Left cardiac atrium (tissue), 4 donors: ENCODE measurements around the gene ANP32A. TPM values are rescaled to one million over a fixed set of nuclear protein-coding genes. Genes with fewer than 3 reads are reported as not detected.

ENCODE experiments used
- ATAC-seq, 2 donors: fragments of 200-7000 bp; cut with Tn5 transposase; one replicate each; pipeline ENCODE4 v1.9.1; 2020; ENCODE audit warnings: mild to moderate bottlenecking in 2 of 2, moderate library complexity in 2 of 2
- DNase-seq: peaks from one replicate; pipeline ENCODE4 v3.0.0-alpha.2; 2020
- intact Hi-C, 2 donors: fragments of 100-400 bp; cut with DNase I; formaldehyde crosslinking; loops; one replicate each; pipeline versions ENCODE4 v1.14.1 to v1.15.1; 2022 to 2023
- total RNA-seq, 2 donors: library from RNA; stranded (reverse); fragmentation: NEBNext Ultra II Directional; extraction: Animal tissue kit (Norgen Biotek cat#: 25700); gene quantifications; one replicate each; pipeline ENCODE4 v1.2.1, GENCODE V29; 2021
- donor health status: DM: no; HTN: yes; CAD: no.
- donor health status: DM: no; HTN: yes; CAD: no; lungs with severe emphysema.
- donor health status: DM: yes; HTN: yes; CAD: no.
- donor health status: Dilated cardiomyopathy.

ANP32A gene
- total RNA-seq, 2 donors from 2014 or later: 106 to 118 TPM

GRCh38 chr15:68807249-68807648, 13.4 kb downstream of the ANP32A start:
- intact Hi-C loops: no loop called here
- no peak for DNase-seq
- ATAC-seq: no peak

- DNase-seq: no peak
- peak; percentile 55 to 63 for ATAC-seq
- intact Hi-C loops: no loop called here
Observed at GRCh38 chr15:68806220-68807060, 14.3 kb downstream of the ANP32A start.

GRCh38 chr15:68802373-68802772, 18.3 kb downstream of the ANP32A start:
- no peak for DNase-seq
- ATAC-seq: no peak
- intact Hi-C loops: no loop called here

DNA sequence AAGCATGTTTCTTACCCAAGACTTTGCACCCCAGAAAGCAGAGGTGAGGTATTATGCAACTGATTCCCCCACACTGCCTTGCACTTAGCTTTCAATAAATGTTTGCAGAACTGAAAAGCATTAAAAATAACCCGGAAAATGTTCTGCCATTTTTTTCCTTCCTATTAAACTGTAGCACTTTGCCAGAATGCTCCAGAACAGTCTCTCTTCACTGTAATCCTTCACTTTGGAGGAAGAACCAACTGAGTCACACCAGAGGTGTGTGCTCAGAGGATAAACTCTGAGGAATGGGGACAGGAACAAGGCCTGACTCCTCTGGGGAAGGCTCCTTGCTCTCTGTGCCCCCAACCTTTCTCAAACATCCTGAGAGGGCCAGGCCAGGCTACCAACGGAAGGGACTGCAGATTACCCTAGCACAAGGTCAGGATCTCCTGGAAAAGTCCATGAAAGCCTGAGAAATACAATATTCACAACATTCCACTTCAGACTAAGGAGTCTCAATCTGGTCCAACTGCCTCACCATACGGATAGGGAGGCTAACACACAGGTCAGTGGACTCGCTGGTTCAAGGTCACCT, 19.0 kb downstream of the ANP32A start:
- intact Hi-C loops: no loop called here
- DNase-seq: no peak
- no peak for ATAC-seq

- no peak for ATAC-seq
- no peak for DNase-seq
- intact Hi-C loops: no loop called here
Observed at GRCh38 chr15:68800875-68801274, 19.8 kb downstream of the ANP32A start.

DNA sequence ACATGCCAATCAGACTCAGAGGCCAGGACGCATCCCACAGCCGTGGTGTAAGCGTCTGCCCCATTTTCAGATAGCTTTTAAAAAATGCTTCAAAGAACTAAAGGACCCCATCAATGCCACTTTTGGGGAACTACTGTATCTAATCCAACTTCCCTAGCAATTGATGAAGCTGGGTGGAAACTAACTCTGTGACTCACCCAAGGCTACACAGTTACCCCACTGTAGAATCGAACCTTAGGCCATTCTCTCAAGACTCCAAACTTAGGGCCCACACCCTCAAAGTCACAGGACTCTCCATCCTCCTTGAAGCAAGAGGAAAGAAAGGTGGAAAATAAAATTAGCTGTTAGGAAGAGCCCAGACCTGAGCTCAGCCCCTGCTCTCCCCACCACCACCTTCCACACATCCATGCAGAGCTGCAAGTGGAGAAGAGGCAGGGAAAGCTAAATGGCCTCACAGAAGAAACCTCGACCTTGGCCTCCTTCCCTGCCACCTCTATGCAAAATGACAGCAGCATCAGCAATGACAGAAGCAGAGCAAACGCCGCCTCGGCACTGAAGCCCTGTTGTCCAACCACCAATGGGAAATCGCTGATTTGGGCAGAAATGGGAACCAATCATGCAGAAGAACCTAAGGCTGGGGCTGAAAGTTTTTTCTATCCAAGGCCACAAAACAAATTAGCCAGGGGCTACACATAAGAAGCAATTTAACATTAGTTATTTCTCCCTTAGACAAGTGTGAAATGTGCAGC, 22.2 kb downstream of the ANP32A start:
- intact Hi-C loops: no loop called here
- no peak for ATAC-seq
- DNase-seq: no peak

- ATAC-seq: peak; percentile 39 to 42
- intact Hi-C loops: no loop called here
- peak; percentile 49 for DNase-seq
Observed at GRCh38 chr15:68797599-68798345, 22.9 kb downstream of the ANP32A start.

- ATAC-seq: no peak
- intact Hi-C loops: no loop called here
- no peak for DNase-seq
Observed at GRCh38 chr15:68797191-68797590, 23.5 kb downstream of the ANP32A start.

GRCh38 chr15:68796576-68796975, 24.1 kb downstream of the ANP32A start:
- intact Hi-C loops: no loop called here
- ATAC-seq (no peak), DNase-seq (no peak)

GRCh38 chr15:68795298-68795848, 25.3 kb downstream of the ANP32A start:
- intact Hi-C loops: no loop called here
- ATAC-seq (peak; percentile 92 to 93), DNase-seq (peak; percentile 93)

DNA sequence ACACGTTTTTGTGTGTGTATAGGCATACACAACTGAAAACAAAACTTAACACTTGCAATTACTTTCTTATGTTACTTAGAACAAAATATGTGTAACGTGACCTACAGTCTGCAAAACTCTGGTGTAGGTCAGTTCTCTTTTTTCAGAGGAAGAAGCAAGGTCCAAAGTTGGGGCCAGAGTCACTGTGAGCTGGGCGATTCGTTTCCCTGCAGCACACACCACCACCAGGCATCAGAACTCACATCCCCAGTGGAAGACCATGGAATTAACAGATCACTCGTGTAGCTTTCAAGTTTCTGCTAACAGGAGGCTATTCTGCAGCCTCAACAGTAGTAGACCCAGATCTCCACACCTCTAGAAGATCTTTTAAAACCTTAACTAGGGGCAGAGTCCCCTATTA, 25.8 kb downstream of the ANP32A start:
- ATAC-seq: peak in 1 of 2 donors; percentile 20
- intact Hi-C loops: no loop called here

GRCh38 chr15:68794307-68794706, 26.4 kb downstream of the ANP32A start:
- no peak for ATAC-seq

More for the DNA sequence above, 25.8 kb downstream of the ANP32A start:
- no peak for DNase-seq

GRCh38 chr15:68793776-68794175, 26.9 kb downstream of the ANP32A start:
- intact Hi-C loops: no loop called here
- ATAC-seq: no peak

More at GRCh38 chr15:68794307-68794706, 26.4 kb downstream of the ANP32A start:
- intact Hi-C loops: no loop called here
- DNase-seq: no peak

GRCh38 chr15:68792901-68793766, 27.6 kb downstream of the ANP32A start:
- no peak for ATAC-seq

More at GRCh38 chr15:68793776-68794175, 26.9 kb downstream of the ANP32A start:
- no peak for DNase-seq

GRCh38 chr15:68791431-68792283, 29.0 kb downstream of the ANP32A start:
- no peak for DNase-seq
- peak in 1 of 2 donors; percentile 10 for ATAC-seq
- intact Hi-C loops: no loop called here

More at GRCh38 chr15:68792901-68793766, 27.6 kb downstream of the ANP32A start:
- no peak for DNase-seq
- intact Hi-C loops: no loop called here

GRCh38 chr15:68790910-68791309, 29.8 kb downstream of the ANP32A start:
- intact Hi-C loops: no loop called here
- ATAC-seq (no peak), DNase-seq (no peak)

GRCh38 chr15:68790242-68790575, 30.5 kb downstream of the ANP32A start:
- intact Hi-C loops: no loop called here
- DNase-seq (no peak), ATAC-seq (no peak)
